ENCODE measurements around the gene SETD1B. TPM values are rescaled to one million over a fixed set of nuclear protein-coding genes. Genes with fewer than 3 reads are reported as not detected.
"Not testable (repeated sequence)": the region's sequence is repeated elsewhere in the genome, so short reads cannot be mapped to it uniquely, and the experiment has no call there.

Gene SETD1B
- 28.4 and 34.2 TPM in 2 replicates for total RNA-seq (ENCODE audit: low replicate concordance)
- long read RNA-seq, partial matches to known transcripts = 0 of 9 reads
- long read RNA-seq, other reads (novel, unspliced or antisense) = 9 of 9 reads

- peaks cover 10% of the 10 kb centered on the region for H3K4me1 Mint-ChIP-seq (ENCODE audit: unreplicated experiment)
- H3K36me3 Mint-ChIP-seq = peaks cover 13% of the 10 kb centered on the region
- peak within 1 kb of the TSS; percentile 100 for H3K27ac Mint-ChIP-seq
- no peak for DNase-seq (ENCODE audit: extremely low spot score, unreplicated experiment)
- peaks cover 5% of the 10 kb centered on the region for H3K27me3 Mint-ChIP-seq
- no peak for TF ChIP-seq CTCF (conservative IDR thresholded peaks at IDR 0.05)
- H3K4me3 Mint-ChIP-seq = peak within 1 kb of the TSS; percentile 98
- H3K9me3 Mint-ChIP-seq = no peaks in the 10 kb centered on the region
Observed at GRCh38 chr12:121803861-121804416, at the start of gene SETD1B. Gene SETD1B (plus strand): TSS chr12:121804009. CDS start chr12:121804738, 729 bp downstream.

GRCh38 chr12:121754836-121755235 lies 49.0 kb upstream of the SETD1B start:
- Mint-ChIP-seq H3K9me3 (no peaks in the 10 kb centered on the region), H3K4me3 (no peak overlapping the region), H3K27ac (no peak overlapping the region), H3K36me3 (peaks cover 4% of the 10 kb centered on the region), H3K4me1 (ENCODE audit: unreplicated experiment) (no peaks in the 10 kb centered on the region), H3K27me3 (no peaks in the 10 kb centered on the region)
- no peak for TF ChIP-seq CTCF (conservative IDR thresholded peaks at IDR 0.05)
- DNase-seq (ENCODE audit: extremely low spot score, unreplicated experiment) = no peak

GRCh38 chr12:121755591-121755990 lies 48.2 kb upstream of the SETD1B start:
- no peaks in the 10 kb centered on the region for H3K27me3 Mint-ChIP-seq
- no peaks in the 10 kb centered on the region for H3K9me3 Mint-ChIP-seq
- H3K4me1 Mint-ChIP-seq (ENCODE audit: unreplicated experiment) = no peaks in the 10 kb centered on the region
- H3K4me3 Mint-ChIP-seq = no peak overlapping the region
- no peak for TF ChIP-seq CTCF (conservative IDR thresholded peaks at IDR 0.05)
- peaks cover 4% of the 10 kb centered on the region for H3K36me3 Mint-ChIP-seq
- no peak for DNase-seq (ENCODE audit: extremely low spot score, unreplicated experiment)
- no peak overlapping the region for H3K27ac Mint-ChIP-seq

- H3K27me3 Mint-ChIP-seq; H3K4me3 Mint-ChIP-seq; H3K27ac Mint-ChIP-seq; DNase-seq (ENCODE audit: extremely low spot score, unreplicated experiment); H3K9me3 Mint-ChIP-seq; H3K36me3 Mint-ChIP-seq: not testable (repeated sequence)
- peaks cover 12% of the 10 kb centered on the region for H3K4me1 Mint-ChIP-seq (ENCODE audit: unreplicated experiment)
Observed at GRCh38 chr12:121758536-121758935, 45.3 kb upstream of the SETD1B start.

- no peak overlapping the region for H3K4me3 Mint-ChIP-seq
- H3K27ac Mint-ChIP-seq = no peak overlapping the region
- no peaks in the 10 kb centered on the region for H3K9me3 Mint-ChIP-seq
- H3K36me3 Mint-ChIP-seq = peaks cover 4% of the 10 kb centered on the region
- no peak for DNase-seq (ENCODE audit: extremely low spot score, unreplicated experiment)
- no peaks in the 10 kb centered on the region for H3K27me3 Mint-ChIP-seq
- no peak for TF ChIP-seq CTCF (conservative IDR thresholded peaks at IDR 0.05)
- H3K4me1 Mint-ChIP-seq (ENCODE audit: unreplicated experiment) = peaks cover 12% of the 10 kb centered on the region
Observed at GRCh38 chr12:121762269-121762668, 41.5 kb upstream of the SETD1B start.

GRCh38 chr12:121764808-121765207 lies 39.0 kb upstream of the SETD1B start:
- Mint-ChIP-seq H3K9me3 (no peaks in the 10 kb centered on the region), H3K4me3 (no peak overlapping the region), H3K27me3 (no peaks in the 10 kb centered on the region), H3K4me1 (ENCODE audit: unreplicated experiment) (peaks cover 25% of the 10 kb centered on the region), H3K36me3 (peaks cover 4% of the 10 kb centered on the region), H3K27ac (no peak overlapping the region)
- no peak for DNase-seq (ENCODE audit: extremely low spot score, unreplicated experiment)
- TF ChIP-seq CTCF (conservative IDR thresholded peaks at IDR 0.05) = no peak

Data from type B pancreatic cell (in vitro differentiated cells).